HAP-1 (cell line): ENCODE measurements around the gene MAN2A1.

Source experiments
- DNase-seq, 2 experiments: peaks; one replicate each; pipeline ENCODE4 v3.0.0-alpha.2; 2016 to 2020; ENCODE audit warnings: low spot score in 2 of 2
- H3K27me3 ChIP-seq: fragments of 250-450 bp; sonication (Bioruptor Pico); 2 replicates; pipeline ENCODE4 v1.5.1; 2020; ENCODE audit warnings: low read depth, mild to moderate bottlenecking, moderate library complexity
- H3K36me3 ChIP-seq: fragments of 250-450 bp; sonication (Bioruptor Pico); replicated peaks from 2 replicates; pipeline ENCODE4 v1.5.1; 2020; ENCODE audit warnings: mild to moderate bottlenecking
- H3K4me1 ChIP-seq: fragments of 250-450 bp; sonication (Bioruptor Pico); 2 replicates; pipeline ENCODE4 v1.5.1; 2020; ENCODE audit warnings: mild to moderate bottlenecking
- H3K4me3 ChIP-seq: fragments of 250-450 bp; sonication (Bioruptor Pico); 2 replicates; pipeline ENCODE4 v1.5.1; 2020; ENCODE audit warnings: mild to moderate bottlenecking, moderate library complexity
- H3K9me3 ChIP-seq: fragments of 250-450 bp; sonication (Bioruptor Pico); 2 replicates; pipeline ENCODE4 v1.5.1; 2020; ENCODE audit warnings: mild to moderate bottlenecking, moderate library complexity
- in situ Hi-C: fragments of 300-500 bp; cut with MboI; formaldehyde crosslinking; loops from 3 replicates; pipeline ENCODE4 v1.14.3; 2020; ENCODE audit warnings: low sequenced_read_pairs, inconsistent platforms, mixed read lengths

The MAN2A1 gene

DNA sequence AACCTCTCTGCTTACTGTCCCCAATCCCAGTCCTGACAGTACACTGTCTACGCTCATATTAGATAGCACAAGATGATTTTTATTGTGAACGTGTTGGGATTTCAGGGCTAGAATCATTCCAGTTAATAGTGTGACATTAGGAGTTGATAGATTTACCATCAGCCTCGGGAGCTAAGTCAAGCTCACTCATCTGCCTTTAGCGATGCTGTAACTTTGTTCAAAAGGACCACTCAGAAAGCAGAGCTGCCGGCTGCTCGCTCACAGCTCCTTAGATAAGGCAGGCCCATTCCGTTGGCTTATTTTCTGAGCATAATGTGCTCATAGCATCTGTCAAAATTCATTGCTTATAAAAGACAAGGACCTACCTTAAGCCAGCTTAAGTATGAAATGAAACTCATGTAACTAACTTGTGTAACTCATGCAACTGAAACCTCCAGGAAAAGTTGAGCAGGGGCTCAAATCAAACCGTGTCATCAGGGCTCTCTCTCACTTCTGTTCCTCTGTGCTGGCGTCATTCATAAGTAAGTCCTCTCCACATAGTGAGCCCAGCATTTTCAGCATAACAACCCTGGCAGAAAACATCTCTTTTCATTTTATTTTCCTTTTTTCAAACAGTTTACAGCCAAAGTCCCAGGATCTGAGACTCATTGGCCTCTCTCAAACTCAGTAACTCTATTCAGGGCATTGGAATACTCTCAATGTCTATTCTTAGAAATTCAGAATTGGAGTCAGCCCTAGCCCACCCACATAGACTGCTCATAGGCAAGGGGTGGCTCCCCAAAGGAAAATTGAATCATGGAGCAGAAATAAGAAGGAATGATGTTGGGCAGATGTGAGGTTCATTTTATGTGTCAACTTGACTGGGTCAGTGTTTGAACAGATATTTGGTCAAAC lies 208.8 kb downstream of the MAN2A1 start:
- no peaks in the 10 kb centered on the region for H3K4me1 ChIP-seq
- in situ Hi-C loops, result no loop called here
- no peak overlapping the region for H3K4me3 ChIP-seq
- H3K9me3 ChIP-seq, result no peaks in the 10 kb centered on the region
- no peaks in the 10 kb centered on the region for H3K27me3 ChIP-seq
- no peaks in the 10 kb centered on the region for H3K36me3 ChIP-seq
- no peak for DNase-seq

- Histone ChIP-seq H3K4me1 (no peaks in the 10 kb centered on the region), H3K4me3 (no peak overlapping the region), H3K36me3 (no peaks in the 10 kb centered on the region), H3K27me3 (no peaks in the 10 kb centered on the region), H3K9me3 (no peaks in the 10 kb centered on the region)
- no peak for DNase-seq
- in situ Hi-C loops, result no loop called here
Observed at GRCh38 chr5:109899163-109899535, 209.4 kb downstream of the MAN2A1 start.

DNA sequence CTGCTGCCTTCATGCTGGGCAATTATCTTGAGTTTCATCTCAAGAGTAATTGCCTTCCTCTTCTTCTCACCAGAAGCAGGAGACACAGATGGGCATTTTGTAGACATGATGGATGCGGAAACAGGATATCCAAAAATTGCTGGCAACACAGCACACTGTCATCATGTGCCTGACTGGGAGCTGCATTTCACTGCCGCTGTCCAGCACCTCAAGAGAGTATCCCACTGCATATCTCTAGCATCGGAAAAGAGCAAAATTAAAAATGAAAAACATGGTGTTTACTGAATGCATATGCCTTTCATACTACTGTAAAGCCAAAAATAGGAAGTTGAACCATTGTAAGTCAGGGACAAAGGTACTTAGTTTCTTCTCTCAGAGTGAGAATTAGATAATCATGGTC lies 210.7 kb downstream of the MAN2A1 start:
- DNase-seq, result no peak
- Histone ChIP-seq H3K4me1 (no peaks in the 10 kb centered on the region), H3K9me3 (no peaks in the 10 kb centered on the region), H3K36me3 (no peaks in the 10 kb centered on the region), H3K4me3 (no peak overlapping the region), H3K27me3 (no peaks in the 10 kb centered on the region; the same call in 1 of the 2 replicates)
- in situ Hi-C loops, result no loop called here

DNA sequence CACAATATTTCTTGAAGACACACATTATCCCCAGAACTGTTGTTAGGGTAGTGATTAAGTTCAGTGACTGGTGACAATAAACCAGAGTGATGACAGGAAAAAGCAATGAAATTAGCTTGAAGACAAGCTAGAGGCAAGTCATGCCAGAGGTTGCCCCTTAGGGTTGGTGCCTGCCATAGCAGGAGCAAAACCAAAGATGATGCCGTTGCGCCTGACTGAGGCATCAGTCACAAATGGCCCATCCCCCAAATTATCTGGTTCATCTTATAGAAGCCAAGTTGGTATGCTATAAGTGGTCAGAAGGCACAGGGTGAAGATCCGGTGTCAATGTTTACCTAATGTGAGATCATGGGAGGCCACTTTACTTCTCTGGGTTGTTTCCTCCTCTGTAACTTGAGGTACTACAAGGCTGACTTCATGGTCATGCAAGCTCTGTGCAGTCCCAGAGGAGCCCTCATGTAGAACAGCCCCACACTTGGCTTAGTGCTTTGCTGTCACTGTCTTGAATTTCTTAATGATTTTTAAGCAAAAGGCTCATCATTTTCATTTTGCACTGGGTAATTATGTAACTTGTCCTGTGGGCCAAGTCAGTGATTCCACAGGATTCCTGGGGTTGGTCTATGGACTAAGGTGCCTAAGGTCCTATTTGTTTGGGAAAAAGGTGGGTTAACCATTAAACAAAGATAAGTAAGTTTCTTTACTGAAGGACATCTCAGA lies 211.3 kb downstream of the MAN2A1 start:
- no peaks in the 10 kb centered on the region for H3K36me3 ChIP-seq
- in situ Hi-C loops, result no loop called here
- no peaks in the 10 kb centered on the region for H3K9me3 ChIP-seq
- H3K4me1 ChIP-seq, result no peaks in the 10 kb centered on the region
- peaks cover 4% of the 10 kb centered on the region for H3K27me3 ChIP-seq
- DNase-seq, result no peak
- no peak overlapping the region for H3K4me3 ChIP-seq

DNA sequence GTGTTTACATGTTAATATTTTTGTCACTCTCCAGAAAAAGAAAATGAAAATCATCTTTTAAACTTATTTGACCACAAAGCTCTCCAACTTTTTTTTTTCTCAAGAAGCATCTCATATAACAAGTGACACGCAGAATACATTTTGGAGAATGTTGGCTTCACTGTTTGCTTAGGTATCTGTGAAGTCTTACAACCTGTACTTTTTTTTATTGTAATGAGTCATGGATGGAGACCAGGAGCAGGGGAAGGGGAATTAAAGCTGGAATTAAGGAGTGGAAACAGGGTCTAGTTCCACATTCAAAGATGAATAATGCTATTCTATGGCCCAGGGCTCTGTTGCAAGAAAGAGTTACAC lies 211.9 kb downstream of the MAN2A1 start:
- DNase-seq, result no peak
- in situ Hi-C loops, result no loop called here
- Histone ChIP-seq H3K9me3 (no peaks in the 10 kb centered on the region), H3K4me1 (no peaks in the 10 kb centered on the region), H3K4me3 (no peak overlapping the region), H3K36me3 (no peaks in the 10 kb centered on the region), H3K27me3 (peaks cover 4% of the 10 kb centered on the region)

DNA sequence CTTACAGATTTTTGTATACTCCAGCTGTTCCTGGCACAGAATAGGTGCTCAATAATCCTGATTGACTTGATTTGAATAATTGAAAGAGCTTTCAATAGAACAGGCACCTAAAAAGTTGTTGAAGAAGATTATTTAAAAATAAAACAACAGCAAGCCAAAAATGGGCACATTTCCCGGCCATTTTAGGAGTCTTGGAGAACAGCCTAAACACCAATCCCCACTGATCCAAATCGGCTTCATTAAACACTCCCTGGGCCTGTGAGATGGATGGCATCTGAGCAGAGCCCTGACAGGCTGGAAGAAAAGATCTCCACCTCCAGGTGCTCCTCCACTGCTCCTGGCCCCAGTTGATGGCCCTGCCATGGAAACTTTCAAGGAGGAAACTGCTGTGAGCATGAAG lies 213.3 kb downstream of the MAN2A1 start:
- Histone ChIP-seq H3K9me3 (no peaks in the 10 kb centered on the region), H3K4me1 (no peaks in the 10 kb centered on the region), H3K36me3 (no peaks in the 10 kb centered on the region), H3K4me3 (no peak overlapping the region), H3K27me3 (peaks cover 4% of the 10 kb centered on the region)
- in situ Hi-C loops, result no loop called here
- DNase-seq, result no peak

DNA sequence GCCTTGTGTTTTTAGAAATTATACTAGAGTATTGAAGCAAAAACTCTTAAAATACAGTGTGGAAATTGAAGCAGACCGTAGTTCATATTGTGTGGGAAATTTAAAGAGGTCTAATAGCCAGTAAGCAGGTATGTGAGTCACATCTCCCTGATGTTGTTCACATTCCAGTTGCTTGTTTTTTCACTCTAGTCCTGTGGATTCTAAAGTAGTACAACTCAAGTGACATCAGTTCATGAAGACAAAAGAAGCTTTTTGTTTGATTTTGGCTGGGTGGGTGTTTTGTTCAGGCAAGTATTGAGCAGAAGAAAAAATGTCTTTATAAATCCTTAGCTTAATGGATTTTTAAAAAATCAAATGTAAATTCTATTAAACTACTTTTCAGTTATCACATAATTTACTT lies 216.2 kb downstream of the MAN2A1 start:
- in situ Hi-C loops, result no loop called here
- Histone ChIP-seq H3K36me3 (no peaks in the 10 kb centered on the region), H3K27me3 (peaks cover 4% of the 10 kb centered on the region), H3K4me1 (no peaks in the 10 kb centered on the region), H3K4me3 (no peak overlapping the region), H3K9me3 (no peaks in the 10 kb centered on the region)
- DNase-seq, result no peak

DNA sequence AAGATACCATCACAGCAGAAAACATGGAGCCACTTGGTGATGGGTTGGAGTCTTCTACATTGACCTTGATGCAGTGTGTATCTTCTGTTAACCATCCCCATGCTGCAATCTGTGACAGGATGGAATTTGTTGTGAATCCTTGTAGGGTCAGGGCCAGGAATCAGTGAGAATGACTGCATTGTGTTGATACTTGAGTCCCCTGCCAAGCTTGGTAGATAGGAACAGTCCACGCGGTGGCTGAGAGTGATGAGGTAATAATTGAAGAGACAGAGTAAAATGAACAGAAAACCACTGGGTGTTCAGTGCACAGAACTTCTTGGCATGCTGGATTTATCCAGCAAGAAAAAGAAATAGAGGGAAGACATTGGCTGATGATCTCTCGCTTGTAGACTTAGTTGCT lies 217.5 kb downstream of the MAN2A1 start:
- DNase-seq, result no peak
- Histone ChIP-seq H3K4me1 (no peaks in the 10 kb centered on the region), H3K4me3 (no peak overlapping the region), H3K27me3 (peaks cover 4% of the 10 kb centered on the region), H3K36me3 (no peaks in the 10 kb centered on the region), H3K9me3 (no peaks in the 10 kb centered on the region)
- in situ Hi-C loops, result no loop called here

- Histone ChIP-seq H3K9me3 (no peaks in the 10 kb centered on the region), H3K36me3 (no peaks in the 10 kb centered on the region), H3K4me3 (no peak overlapping the region), H3K4me1 (no peaks in the 10 kb centered on the region), H3K27me3 (peaks cover 4% of the 10 kb centered on the region)
- in situ Hi-C loops, result no loop called here
- no peak for DNase-seq
Observed at GRCh38 chr5:109907731-109908130, 218.0 kb downstream of the MAN2A1 start.

- H3K4me3 ChIP-seq, result no peak overlapping the region
- in situ Hi-C loops, result no loop called here
- H3K9me3 ChIP-seq, result no peaks in the 10 kb centered on the region
- H3K36me3 ChIP-seq, result no peaks in the 10 kb centered on the region
- H3K4me1 ChIP-seq, result no peaks in the 10 kb centered on the region
- peaks cover 4% of the 10 kb centered on the region for H3K27me3 ChIP-seq
- DNase-seq, result no peak
Observed at GRCh38 chr5:109908366-109908765, 218.6 kb downstream of the MAN2A1 start.

GRCh38 chr5:109910874-109911273 lies 221.1 kb downstream of the MAN2A1 start:
- no peaks in the 10 kb centered on the region for H3K9me3 ChIP-seq
- no peaks in the 10 kb centered on the region for H3K36me3 ChIP-seq
- no peaks in the 10 kb centered on the region for H3K4me1 ChIP-seq
- H3K4me3 ChIP-seq, result no peak overlapping the region
- H3K27me3 ChIP-seq, result peaks cover under 1% of the 10 kb centered on the region; the same call in 1 of the 2 replicates
- DNase-seq, result no peak
- in situ Hi-C loops, result no loop called here

GRCh38 chr5:109911731-109912130 lies 222.0 kb downstream of the MAN2A1 start:
- Histone ChIP-seq H3K4me3 (no peak overlapping the region), H3K9me3 (no peaks in the 10 kb centered on the region), H3K4me1 (no peaks in the 10 kb centered on the region), H3K36me3 (no peaks in the 10 kb centered on the region), H3K27me3 (no peaks in the 10 kb centered on the region; the same call in 1 of the 2 replicates)
- DNase-seq, result no peak
- in situ Hi-C loops, result no loop called here

DNA sequence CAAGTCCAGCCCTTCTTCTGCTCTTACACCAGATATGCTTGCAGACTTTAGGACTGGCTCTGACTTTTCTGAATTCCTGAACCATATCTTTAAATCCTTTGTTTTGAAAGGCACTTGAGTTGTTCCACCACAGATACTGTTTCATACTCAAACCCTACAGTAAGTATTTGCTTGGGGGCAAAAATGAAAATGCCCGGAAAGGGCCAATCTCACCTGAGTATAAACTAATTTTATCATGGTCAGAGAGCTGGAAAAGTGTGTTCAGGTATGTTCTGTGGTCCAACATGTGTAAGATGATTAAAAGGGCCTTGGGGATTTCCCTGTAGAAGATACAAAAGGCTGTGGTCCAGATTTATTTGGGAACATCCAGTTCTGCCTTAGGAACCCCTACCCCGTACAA lies 225.2 kb downstream of the MAN2A1 start:
- no peak for DNase-seq
- Histone ChIP-seq H3K9me3 (no peaks in the 10 kb centered on the region), H3K27me3 (no peaks in the 10 kb centered on the region; the same call in 1 of the 2 replicates), H3K36me3 (no peaks in the 10 kb centered on the region), H3K4me3 (no peak overlapping the region), H3K4me1 (no peaks in the 10 kb centered on the region)
- in situ Hi-C loops, result no loop called here

DNA sequence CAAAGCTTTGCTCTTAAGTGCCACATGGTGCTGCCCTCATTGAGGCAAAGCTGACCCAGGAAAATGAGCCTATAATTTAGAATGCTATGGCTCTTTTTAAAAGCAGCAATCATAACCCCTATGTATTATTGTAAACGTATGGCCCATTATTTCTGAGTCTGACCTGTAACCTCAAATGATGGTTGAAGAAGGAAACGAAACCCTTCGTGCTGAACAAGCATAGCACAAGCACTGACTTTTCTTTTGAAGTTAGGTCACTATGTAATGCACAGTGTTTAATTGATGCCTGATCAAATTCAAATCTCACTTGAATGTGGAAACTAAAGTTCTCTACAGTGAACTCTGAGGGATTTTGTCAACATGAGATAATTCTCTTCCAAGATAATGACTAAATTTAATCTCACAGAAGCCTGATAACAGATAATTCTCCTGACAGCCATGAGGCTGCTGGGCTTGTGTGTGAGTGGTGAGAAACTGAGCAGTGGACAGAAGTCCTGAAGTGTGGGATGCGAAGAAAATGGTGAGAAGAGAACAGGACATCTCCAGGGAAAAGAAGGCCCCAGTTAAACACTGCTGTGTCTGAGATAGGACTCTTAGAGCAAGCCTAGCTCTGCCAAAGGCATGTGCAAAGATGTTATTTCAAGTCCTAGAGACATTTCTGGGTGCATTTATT lies 226.9 kb downstream of the MAN2A1 start:
- Histone ChIP-seq H3K4me1 (no peaks in the 10 kb centered on the region), H3K4me3 (no peak overlapping the region), H3K27me3 (no peaks in the 10 kb centered on the region), H3K9me3 (no peaks in the 10 kb centered on the region), H3K36me3 (no peaks in the 10 kb centered on the region)
- DNase-seq, result no peak
- in situ Hi-C loops, result no loop called here
